Uterus (tissue), 4 donors: ENCODE data around the gene LHX4. TPM values are rescaled to one million over a fixed set of nuclear protein-coding genes. Genes with fewer than 3 reads are reported as not detected.

Source experiments
- DNase-seq, 2 donors: peaks; one replicate each; pipeline ENCODE4 v3.0.0-alpha.2; 2019 to 2020
- H3K27ac ChIP-seq, 2 donors: fragments of 200-600 bp; sonication (generic); 1 replicate in 1 of 2; 2 replicates in 1 of 2; pipeline ENCODE4 v1.5.1; 2016 to 2018
- H3K27me3 ChIP-seq, 2 donors: fragments of 200-600 bp; sonication (generic); one replicate each; pipeline ENCODE4 v1.5.1; 2018 to 2019; ENCODE audit warnings: control low read depth in 1 of 2
- H3K36me3 ChIP-seq, 2 donors: fragments of 200-600 bp; sonication (generic); one replicate each; pipeline ENCODE4 v1.5.1; 2019; ENCODE audit warnings: control low read depth in 1 of 2
- H3K4me1 ChIP-seq, 2 donors: fragments of 200-600 bp; sonication (generic); one replicate each; pipeline ENCODE4 v1.5.1; 2018 to 2019; ENCODE audit warnings: control low read depth in 1 of 2
- H3K4me3 ChIP-seq, 2 donors: fragments of 200-600 bp; sonication (generic); 1 replicate in 1 of 2; 2 replicates in 1 of 2; pipeline ENCODE4 v1.5.1; 2018 to 2019; ENCODE audit warnings: mild to moderate bottlenecking in 1 of 2
- H3K9me3 ChIP-seq, 2 donors: fragments of 200-600 bp; sonication (generic); one replicate each; pipeline ENCODE4 v1.5.1; 2019; ENCODE audit warnings: control low read depth in 1 of 2
- POLR2A ChIP-seq, 2 donors: fragments of 450-650 bp; IDR thresholded peaks; one replicate each; pipeline ENCODE4 v1.6.1; 2016; ENCODE audit warnings: antibody characterized with exemption in 2 of 2, mild to moderate bottlenecking in 1 of 2, moderate library complexity in 1 of 2
- intact Hi-C: fragments of 100-400 bp; cut with DNase I; formaldehyde crosslinking; loops from one replicate; pipeline ENCODE4 v1.15.1; 2023; ENCODE audit warnings: low total_unique reads
- total RNA-seq, 4 donors: library from RNA; depleted of rRNA in 3 of 4; stranded (reverse); fragments of >200 nt in 3 of 4; gene quantifications; one replicate each; pipeline versions ENCODE4 v1.1.0 to v1.2.4, GENCODE V29; 2014 to 2023
- TF ChIP-seq, protein P1 (sequence below), 4 experiments: fragments of 200-600 bp in 2 of 4; fragments of 450-650 bp in 2 of 4; sonication (generic) in 2 of 4; IDR thresholded peaks; one replicate each; pipeline ENCODE4 v1.5.1; 2016 to 2019; ENCODE audit warnings: antibody characterized with exemption in 4 of 4, mild to moderate bottlenecking in 2 of 4, moderate library complexity in 1 of 4
- donor health status: DM: yes; HTN: yes; CAD: no.

The LHX4 gene
- not detected for total RNA-seq

DNA sequence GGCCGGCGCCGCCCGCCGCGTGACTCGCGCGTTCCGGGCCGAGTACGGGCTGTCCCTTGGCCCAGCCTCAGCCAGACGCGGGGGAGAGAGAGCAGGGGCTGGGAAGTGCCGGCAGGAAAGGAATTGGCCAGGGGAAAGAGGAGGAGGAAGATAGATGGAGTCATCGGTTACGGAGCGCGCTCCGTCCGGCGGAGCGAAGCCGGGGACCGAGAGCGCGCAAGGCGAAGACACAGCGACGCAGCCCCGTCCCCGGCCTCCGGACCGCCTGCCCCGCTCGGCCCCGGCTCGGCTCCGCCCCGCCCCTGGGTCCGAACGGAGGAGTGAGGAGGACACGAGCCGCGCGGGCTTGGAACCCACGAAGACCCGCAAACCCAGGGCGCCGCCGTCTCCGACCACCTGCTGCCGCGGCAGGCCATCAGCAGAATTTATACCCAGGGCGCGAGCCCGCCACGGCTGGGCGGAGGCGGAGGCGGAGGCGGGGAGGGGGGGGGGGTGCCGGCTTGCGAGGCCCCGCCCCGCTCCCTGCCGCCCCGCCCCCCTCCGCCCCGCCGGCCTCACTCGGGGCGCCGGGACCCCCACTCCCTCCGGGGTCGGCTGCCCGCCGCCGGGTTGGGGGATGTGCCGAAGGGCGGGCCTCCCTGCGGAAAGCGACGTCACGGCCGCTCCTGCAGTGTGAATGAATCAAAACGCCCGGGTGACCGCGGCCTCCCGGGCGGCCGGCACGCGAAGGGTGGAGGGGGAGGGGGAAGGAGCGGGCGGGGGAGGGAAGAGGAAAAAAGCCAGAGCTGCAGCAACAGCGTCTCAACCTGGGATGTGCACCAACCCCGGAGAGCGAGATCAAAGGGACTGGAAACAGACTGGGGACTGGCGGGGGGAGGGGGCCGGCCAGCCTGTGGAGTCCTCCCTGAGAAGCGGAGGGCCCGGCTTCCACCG lies at the start of gene LHX4:
Gene LHX4 (plus strand): TSS at position 782 of the 933 bp plus-strand sequence. CDS start 266 bp downstream, outside the sequence.
- Histone ChIP-seq H3K4me1 (peaks cover 0 to 26% of the 10 kb centered on the region in 2 donors), H3K27me3 (peaks cover 43 to 63% of the 10 kb centered on the region in 2 donors), H3K4me3 (peak within 1 kb of the TSS; percentile 12 to 44), H3K36me3 (no peaks in the 10 kb centered on the region), H3K9me3 (no peaks in the 10 kb centered on the region), H3K27ac (no peak within 1 kb of the TSS)
- peak; percentile 29 to 47 for DNase-seq
- TF ChIP-seq, protein P1, sequence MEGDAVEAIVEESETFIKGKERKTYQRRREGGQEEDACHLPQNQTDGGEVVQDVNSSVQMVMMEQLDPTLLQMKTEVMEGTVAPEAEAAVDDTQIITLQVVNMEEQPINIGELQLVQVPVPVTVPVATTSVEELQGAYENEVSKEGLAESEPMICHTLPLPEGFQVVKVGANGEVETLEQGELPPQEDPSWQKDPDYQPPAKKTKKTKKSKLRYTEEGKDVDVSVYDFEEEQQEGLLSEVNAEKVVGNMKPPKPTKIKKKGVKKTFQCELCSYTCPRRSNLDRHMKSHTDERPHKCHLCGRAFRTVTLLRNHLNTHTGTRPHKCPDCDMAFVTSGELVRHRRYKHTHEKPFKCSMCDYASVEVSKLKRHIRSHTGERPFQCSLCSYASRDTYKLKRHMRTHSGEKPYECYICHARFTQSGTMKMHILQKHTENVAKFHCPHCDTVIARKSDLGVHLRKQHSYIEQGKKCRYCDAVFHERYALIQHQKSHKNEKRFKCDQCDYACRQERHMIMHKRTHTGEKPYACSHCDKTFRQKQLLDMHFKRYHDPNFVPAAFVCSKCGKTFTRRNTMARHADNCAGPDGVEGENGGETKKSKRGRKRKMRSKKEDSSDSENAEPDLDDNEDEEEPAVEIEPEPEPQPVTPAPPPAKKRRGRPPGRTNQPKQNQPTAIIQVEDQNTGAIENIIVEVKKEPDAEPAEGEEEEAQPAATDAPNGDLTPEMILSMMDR (IDR thresholded peaks at IDR 0.05): no peak
- no peak for TF ChIP-seq POLR2A (IDR thresholded peaks at IDR 0.05)
- intact Hi-C loops: no loop called here

DNA sequence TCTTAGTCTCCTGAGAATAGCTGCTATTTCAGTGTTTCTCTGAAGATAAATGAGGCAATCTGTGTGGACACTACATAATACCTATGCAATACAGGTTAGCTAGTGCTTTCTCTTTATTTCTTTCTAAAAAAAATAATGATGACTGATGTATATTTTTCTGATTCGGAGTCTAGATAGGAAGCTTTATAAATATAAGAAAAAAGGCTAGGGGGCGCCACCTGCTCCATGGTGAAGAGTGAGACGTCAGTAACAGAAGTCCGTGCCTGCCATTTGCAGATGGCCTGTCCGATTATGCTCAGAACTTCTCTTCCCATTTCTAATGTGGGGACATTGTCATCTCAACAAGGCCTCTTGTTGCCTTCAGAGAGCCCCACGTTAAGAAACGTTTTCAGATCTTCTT lies 49.0 kb upstream of the LHX4 start:
- Histone ChIP-seq H3K27ac (no peak overlapping the region), H3K27me3 (no peaks in the 10 kb centered on the region), H3K9me3 (no peaks in the 10 kb centered on the region), H3K36me3 (no peaks in the 10 kb centered on the region), H3K4me1 (no peaks in the 10 kb centered on the region), H3K4me3 (no peak overlapping the region)
- intact Hi-C loops: no loop called here
- DNase-seq: no peak
- TF ChIP-seq POLR2A (IDR thresholded peaks at IDR 0.05): no peak
- TF ChIP-seq, protein P1 (IDR thresholded peaks at IDR 0.05): no peak

DNA sequence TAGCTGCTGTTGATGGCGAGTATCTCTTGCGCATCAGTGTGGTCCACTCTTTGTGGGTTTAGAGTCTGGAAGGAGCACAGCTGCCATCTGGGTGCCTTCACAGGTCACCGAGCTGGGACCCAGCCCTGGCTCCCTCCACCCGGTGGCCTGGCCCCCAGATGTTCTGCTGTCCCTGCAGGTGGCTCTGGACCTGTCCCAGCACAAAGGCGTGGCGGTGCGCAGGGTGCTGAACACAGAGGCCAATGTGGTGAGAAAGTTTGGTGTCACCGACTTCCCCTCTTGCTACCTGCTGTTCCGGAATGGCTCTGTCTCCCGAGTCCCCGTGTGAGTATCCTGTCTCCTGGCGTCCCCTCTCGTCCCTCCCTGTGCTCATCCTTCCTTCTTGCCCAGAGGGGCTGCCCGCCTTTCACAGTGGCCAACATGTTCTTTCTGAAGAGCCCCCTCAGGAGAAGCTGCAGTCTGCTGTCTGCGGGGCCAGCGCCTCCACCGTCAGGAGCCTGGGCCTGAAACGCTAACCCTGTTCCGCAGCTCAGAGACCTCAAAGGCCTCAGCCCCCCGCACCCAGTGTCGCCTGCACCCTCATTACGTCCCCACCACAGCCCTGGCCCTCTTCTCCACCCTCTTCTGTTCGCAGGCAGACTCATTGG lies 47.9 kb upstream of the LHX4 start:
- H3K36me3 ChIP-seq: no peaks in the 10 kb centered on the region
- no peak for DNase-seq

DNA sequence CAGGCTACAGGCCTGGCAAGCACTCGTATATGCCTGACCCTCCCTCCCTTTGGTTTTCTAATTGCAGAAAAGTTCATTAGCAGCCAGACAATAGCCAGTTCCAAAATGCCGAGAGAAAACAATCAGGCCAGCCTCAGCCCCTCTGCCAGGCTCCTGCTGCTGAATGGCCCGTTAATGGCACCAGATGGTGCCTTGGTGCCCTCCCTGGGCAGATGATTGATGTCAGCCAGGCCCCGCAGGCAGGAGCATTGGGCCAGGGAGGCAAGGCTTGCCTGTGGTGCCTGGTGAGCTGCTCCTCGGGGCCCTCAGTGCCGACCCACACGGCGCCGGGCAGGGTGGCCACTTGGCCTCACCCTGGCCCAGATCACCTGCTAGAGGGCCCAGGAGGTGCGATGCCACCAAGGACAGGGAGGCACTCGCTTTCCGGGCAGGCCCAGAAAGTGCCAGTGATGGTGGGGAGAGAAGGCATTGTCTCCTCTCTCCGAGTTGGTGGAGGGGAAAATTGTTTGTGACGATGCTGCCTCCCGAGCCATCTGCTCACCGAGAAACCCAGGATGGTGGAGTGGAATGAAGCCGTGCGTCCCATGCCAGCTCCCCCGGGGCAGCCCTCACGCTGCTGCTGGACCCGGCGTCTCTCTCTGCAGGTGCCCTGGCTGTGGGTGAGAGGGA lies 47.3 kb upstream of the LHX4 start:
- Histone ChIP-seq H3K27me3 (no peaks in the 10 kb centered on the region), H3K36me3 (no peaks in the 10 kb centered on the region), H3K9me3 (no peaks in the 10 kb centered on the region), H3K27ac (no peak overlapping the region), H3K4me3 (no peak overlapping the region), H3K4me1 (no peaks in the 10 kb centered on the region)
- intact Hi-C loops: no loop called here
- TF ChIP-seq POLR2A (IDR thresholded peaks at IDR 0.05): no peak
- TF ChIP-seq, protein P1 (IDR thresholded peaks at IDR 0.05): no peak
- DNase-seq: no peak

More for the DNA sequence above, 47.9 kb upstream of the LHX4 start:
- Histone ChIP-seq H3K9me3 (no peaks in the 10 kb centered on the region), H3K4me1 (no peaks in the 10 kb centered on the region), H3K27ac (no peak overlapping the region), H3K4me3 (no peak overlapping the region), H3K27me3 (no peaks in the 10 kb centered on the region)
- TF ChIP-seq, protein P1 (IDR thresholded peaks at IDR 0.05): no peak
- TF ChIP-seq POLR2A (IDR thresholded peaks at IDR 0.05): no peak
- intact Hi-C loops: no loop called here
